HepG2 (cell line): ENCODE data around the gene ZNF71. TPM values are rescaled to one million over a fixed set of nuclear protein-coding genes. Genes with fewer than 3 reads are reported as not detected.

Experiments used
- ETV6 ChIP-seq: sonication (generic); formaldehyde crosslinking; conservative IDR thresholded peaks from 2 replicates; pipeline ENCODE4 v1.4.0; 2020; ENCODE audit warnings: missing genetic modification reagents
- IRF1 ChIP-seq: sonication (generic); formaldehyde crosslinking; IDR thresholded peaks from 2 replicates; pipeline ENCODE4 v1.4.0; 2020; ENCODE audit warnings: low read depth, mild to moderate bottlenecking, missing genetic modification reagents
- KLF16 ChIP-seq, 2 experiments: sonication (generic) in 1 of 2; formaldehyde crosslinking in 1 of 2; IDR thresholded peaks; 2 replicates each; pipeline versions ENCODE4 v1.6.1 to v1.8.0; 2016 to 2023; ENCODE audit warnings: missing genetic modification reagents in 2 of 2, missing compliant biosample characterization in 1 of 2
- RCOR2 ChIP-seq: IDR thresholded peaks from 2 replicates; pipeline ENCODE4 v1.6.1; 2016; ENCODE audit warnings: missing biosample characterization, missing genetic modification reagents
- SPEN ChIP-seq: sonication (generic); formaldehyde crosslinking; IDR thresholded peaks from 2 replicates; pipeline ENCODE4 v1.5.1; 2020; ENCODE audit warnings: low read depth, mild to moderate bottlenecking, missing genetic modification reagents
- U2AF2 ChIP-seq: fragments of 200-400 bp; formaldehyde crosslinking; IDR thresholded peaks from 2 replicates; pipeline ENCODE4 v1.6.1; 2017; ENCODE audit warnings: low read depth, mild to moderate bottlenecking, low read length
- ZHX2 ChIP-seq, 2 experiments: sonication (generic) in 1 of 2; formaldehyde crosslinking in 1 of 2; IDR thresholded peaks; 2 replicates each; pipeline versions ENCODE4 v1.6.1 to v1.9.0; 2014 to 2022; ENCODE audit warnings: antibody characterized with exemption in 1 of 2, borderline replicate concordance in 1 of 2, inconsistent platforms in 1 of 2, low read depth in 1 of 2, missing genetic modification reagents in 1 of 2
- ZNF318 ChIP-seq: sonication (generic); formaldehyde crosslinking; IDR thresholded peaks from 2 replicates; pipeline ENCODE4 v1.4.0; 2020; ENCODE audit warnings: mild to moderate bottlenecking, missing genetic modification reagents
- ZNF333 ChIP-seq: sonication (generic); formaldehyde crosslinking; IDR thresholded peaks from 2 replicates; pipeline ENCODE4 v1.4.0; 2020; ENCODE audit warnings: mild to moderate bottlenecking, missing genetic modification reagents, borderline replicate concordance
- ZNF446 ChIP-seq: sonication (generic); formaldehyde crosslinking; IDR thresholded peaks from 2 replicates; pipeline ENCODE4 v1.5.0; 2020; ENCODE audit warnings: mild to moderate bottlenecking, missing genetic modification reagents
- ZNF562 ChIP-seq: sonication (generic); formaldehyde crosslinking; IDR thresholded peaks from 2 replicates; pipeline ENCODE4 v1.8.0; 2022; ENCODE audit warnings: missing genetic modification reagents, borderline replicate concordance
- ZNF652 ChIP-seq: IDR thresholded peaks from 2 replicates; pipeline ENCODE4 v1.6.1; 2016; ENCODE audit warnings: low read depth, borderline replicate concordance
- ZNF720 ChIP-seq: sonication (generic); formaldehyde crosslinking; IDR thresholded peaks from 2 replicates; pipeline ENCODE4 v1.4.0; 2020; ENCODE audit warnings: missing genetic modification reagents
- ZNF766 ChIP-seq: sonication (generic); formaldehyde crosslinking; IDR thresholded peaks from 2 replicates; pipeline ENCODE4 v1.5.0; 2020; ENCODE audit warnings: missing genetic modification reagents, borderline replicate concordance
- polyA plus RNA-seq, 8 experiments: library from polyadenylated mRNA; depleted of rRNA in 3 of 8; stranded (reverse) in 7 of 8; unstranded in 1 of 8; fragments of >200 nt; fragmentation: Illumina TruSeq in 4 of 8; extraction: Trizol in 4 of 8; gene quantifications; 2 replicates each; pipeline versions ENCODE4 v1.2.1 to v1.2.3, GENCODE V29; 2011 to 2016; ENCODE audit warnings: low read depth in 4 of 8, missing spikeins in 1 of 8, mixed read lengths in 1 of 8; ENCODE audit not compliant: insufficient read depth in 1 of 8
- total RNA-seq, 5 experiments: library from RNA; depleted of rRNA; stranded (reverse); fragments of >200 nt; fragmentation: Illumina TruSeq; extraction: Trizol; gene quantifications; 2 replicates each; pipeline ENCODE4 v1.2.3, GENCODE V29; 2016; ENCODE audit warnings: low read depth in 1 of 5

ZNF71 gene
- total and polyA plus RNA-seq, 2 of the 13 experiments (the other 11 are each of a cell fraction or from before 2014, with no cell fraction given) = 2.2 to 4.4 TPM

GRCh38 chr19:56637976-56638555, 43.0 kb downstream of the ZNF71 start (continued):
- TF ChIP-seq ZNF318 (CRISPR knock-in tag) (peak; percentile 99), SPEN (CRISPR knock-in tag) (peak; percentile 98), IRF1 (CRISPR knock-in tag) (peak; percentile 98), ZNF333 (CRISPR knock-in tag) (peak; percentile 100), ZNF766 (CRISPR knock-in tag) (peak; percentile 100), ZNF562 (CRISPR knock-in tag) (peak; percentile 87), U2AF2 (no peak), ETV6 (peak; percentile 100), RCOR2 (CRISPR knock-in tag) (peak; percentile 82), KLF16 (CRISPR knock-in tag; IDR thresholded peaks at IDR 0.05) (peak; percentile 97 to 100), ZNF446 (CRISPR knock-in tag) (peak; percentile 100), ZHX2 (IDR thresholded peaks at IDR 0.05; ENCODE audit: low read depth) (no peak), ZHX2 (CRISPR knock-in tag; IDR thresholded peaks at IDR 0.05; ENCODE audit: borderline replicate concordance) (peak; percentile 100), ZNF652 (peak; percentile 72; the same call in 1 of the 2 replicates), ZNF720 (CRISPR knock-in tag) (peak; percentile 99)
